Upper lobe of left lung (tissue), 4 donors: ENCODE data around the gene LRRC37A3.
"Not testable (repeated sequence)": the region's sequence is repeated elsewhere in the genome, so short reads cannot be mapped to it uniquely, and the experiment has no call there.

Source experiments
- EP300 ChIP-seq, 4 donors: sonication (generic); formaldehyde crosslinking; IDR thresholded peaks; one replicate each; pipeline ENCODE4 v1.5.1; 2017; ENCODE audit warnings: antibody characterized with exemption in 4 of 4, control low read depth in 2 of 4
- POLR2A ChIP-seq, 4 donors: fragments of 450-650 bp; IDR thresholded peaks; one replicate each; pipeline ENCODE4 v1.5.1; 2016 to 2017; ENCODE audit warnings: antibody characterized with exemption in 4 of 4, mild to moderate bottlenecking in 2 of 4
- POLR2AphosphoS5 ChIP-seq, 2 donors: sonication (generic); formaldehyde crosslinking; IDR thresholded peaks; one replicate each; pipeline ENCODE4 v1.5.1; 2017; ENCODE audit warnings: antibody characterized with exemption in 2 of 2
- TF ChIP-seq, protein P1 (sequence below), 6 experiments: fragments of 450-650 bp in 4 of 6; fragments of 200-600 bp in 2 of 6; sonication (generic) in 2 of 6; IDR thresholded peaks; one replicate each; pipeline ENCODE4 v1.5.1; 2016 to 2019; ENCODE audit warnings: antibody characterized with exemption in 6 of 6

DNA sequence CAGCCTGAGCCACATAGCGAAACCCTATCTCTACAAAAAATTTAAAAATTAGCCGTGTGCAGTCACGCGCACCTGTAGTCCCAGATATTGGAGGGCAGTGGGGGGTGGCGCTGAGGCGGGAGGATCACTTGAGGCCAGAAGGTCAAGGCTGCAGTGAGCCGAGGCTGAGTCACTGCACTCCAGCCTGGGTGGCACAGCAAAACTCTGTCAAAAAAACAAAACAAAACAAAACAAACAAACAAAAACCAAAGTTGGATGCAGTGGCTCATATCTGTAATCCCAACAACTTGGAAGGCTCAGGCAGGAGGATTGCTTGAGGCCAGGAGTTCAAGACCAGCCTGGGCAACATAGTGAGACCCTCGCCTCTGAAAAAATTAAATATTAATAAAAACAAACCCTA lies 75.4 kb downstream of the LRRC37A3 start:
- TF ChIP-seq, protein P1, sequence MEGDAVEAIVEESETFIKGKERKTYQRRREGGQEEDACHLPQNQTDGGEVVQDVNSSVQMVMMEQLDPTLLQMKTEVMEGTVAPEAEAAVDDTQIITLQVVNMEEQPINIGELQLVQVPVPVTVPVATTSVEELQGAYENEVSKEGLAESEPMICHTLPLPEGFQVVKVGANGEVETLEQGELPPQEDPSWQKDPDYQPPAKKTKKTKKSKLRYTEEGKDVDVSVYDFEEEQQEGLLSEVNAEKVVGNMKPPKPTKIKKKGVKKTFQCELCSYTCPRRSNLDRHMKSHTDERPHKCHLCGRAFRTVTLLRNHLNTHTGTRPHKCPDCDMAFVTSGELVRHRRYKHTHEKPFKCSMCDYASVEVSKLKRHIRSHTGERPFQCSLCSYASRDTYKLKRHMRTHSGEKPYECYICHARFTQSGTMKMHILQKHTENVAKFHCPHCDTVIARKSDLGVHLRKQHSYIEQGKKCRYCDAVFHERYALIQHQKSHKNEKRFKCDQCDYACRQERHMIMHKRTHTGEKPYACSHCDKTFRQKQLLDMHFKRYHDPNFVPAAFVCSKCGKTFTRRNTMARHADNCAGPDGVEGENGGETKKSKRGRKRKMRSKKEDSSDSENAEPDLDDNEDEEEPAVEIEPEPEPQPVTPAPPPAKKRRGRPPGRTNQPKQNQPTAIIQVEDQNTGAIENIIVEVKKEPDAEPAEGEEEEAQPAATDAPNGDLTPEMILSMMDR (IDR thresholded peaks at IDR 0.05): not testable (repeated sequence)
- not testable (repeated sequence) for TF ChIP-seq POLR2AphosphoS5, POLR2A, EP300 (IDR thresholded peaks at IDR 0.05)
